ENCODE results near the gene CRCP.
"Not testable (repeated sequence)": the region's sequence is repeated elsewhere in the genome, so short reads cannot be mapped to it uniquely, and the experiment has no call there.

Gene CRCP

DNA sequence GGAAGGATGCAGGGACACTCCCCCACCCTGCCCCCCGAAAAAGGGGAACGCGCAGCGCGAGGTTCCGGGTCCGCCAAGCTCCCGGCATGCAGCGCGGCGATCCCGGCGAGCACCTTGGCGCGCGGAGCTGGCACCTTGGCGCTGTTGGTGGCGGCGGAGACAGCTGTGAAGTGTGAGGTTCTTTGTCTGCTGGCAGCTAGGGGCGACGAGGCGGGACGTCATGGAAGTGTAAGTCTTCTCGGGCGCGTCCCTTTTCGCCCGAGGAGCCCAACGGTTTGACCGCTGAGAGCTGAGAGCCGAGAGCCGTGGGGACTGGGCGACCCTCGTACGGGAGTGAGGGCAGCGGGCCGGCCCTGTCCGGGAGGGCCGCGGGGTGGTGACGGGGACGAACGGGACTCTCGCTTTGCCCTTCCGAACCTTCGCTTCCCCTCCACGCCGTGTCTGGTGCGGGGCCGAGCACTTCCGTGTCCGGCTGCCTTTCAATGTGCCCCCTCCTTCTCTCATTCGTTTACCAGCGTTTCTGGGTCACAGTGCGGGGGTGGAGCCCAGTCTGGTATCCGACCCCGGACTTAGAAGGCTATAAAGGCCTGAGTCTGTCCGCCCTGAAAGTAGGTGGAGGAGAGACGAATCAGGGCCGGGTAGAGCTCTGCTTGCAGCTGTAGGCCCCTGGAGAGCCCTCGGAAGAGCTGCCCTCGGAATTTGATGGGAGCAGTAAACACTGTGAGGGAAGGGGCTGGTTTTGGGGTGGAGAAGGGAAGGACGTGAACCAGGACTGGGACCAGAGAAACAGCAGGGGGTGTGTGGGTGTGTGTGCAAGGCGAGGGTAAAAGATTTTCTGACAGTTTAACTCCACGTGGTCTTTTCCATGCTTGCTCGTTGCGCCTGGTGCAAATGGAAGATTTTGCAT lies at the start of gene CRCP:
Gene CRCP, plus strand, starts transcription at position 105 of the 907 bp plus-strand sequence. Its CDS starts 116 bp downstream, at position 221.
- H3K4me3 ChIP-seq (ENCODE audit: low read length), result peak within 1 kb of the TSS; percentile 89
- TF ChIP-seq, protein P1, sequence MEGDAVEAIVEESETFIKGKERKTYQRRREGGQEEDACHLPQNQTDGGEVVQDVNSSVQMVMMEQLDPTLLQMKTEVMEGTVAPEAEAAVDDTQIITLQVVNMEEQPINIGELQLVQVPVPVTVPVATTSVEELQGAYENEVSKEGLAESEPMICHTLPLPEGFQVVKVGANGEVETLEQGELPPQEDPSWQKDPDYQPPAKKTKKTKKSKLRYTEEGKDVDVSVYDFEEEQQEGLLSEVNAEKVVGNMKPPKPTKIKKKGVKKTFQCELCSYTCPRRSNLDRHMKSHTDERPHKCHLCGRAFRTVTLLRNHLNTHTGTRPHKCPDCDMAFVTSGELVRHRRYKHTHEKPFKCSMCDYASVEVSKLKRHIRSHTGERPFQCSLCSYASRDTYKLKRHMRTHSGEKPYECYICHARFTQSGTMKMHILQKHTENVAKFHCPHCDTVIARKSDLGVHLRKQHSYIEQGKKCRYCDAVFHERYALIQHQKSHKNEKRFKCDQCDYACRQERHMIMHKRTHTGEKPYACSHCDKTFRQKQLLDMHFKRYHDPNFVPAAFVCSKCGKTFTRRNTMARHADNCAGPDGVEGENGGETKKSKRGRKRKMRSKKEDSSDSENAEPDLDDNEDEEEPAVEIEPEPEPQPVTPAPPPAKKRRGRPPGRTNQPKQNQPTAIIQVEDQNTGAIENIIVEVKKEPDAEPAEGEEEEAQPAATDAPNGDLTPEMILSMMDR (conservative IDR thresholded peaks at IDR 0.05; ENCODE audit: low read length), result peak; percentile 64
- DNase-seq (ENCODE audit: low read depth), result peak; percentile 69

DNA sequence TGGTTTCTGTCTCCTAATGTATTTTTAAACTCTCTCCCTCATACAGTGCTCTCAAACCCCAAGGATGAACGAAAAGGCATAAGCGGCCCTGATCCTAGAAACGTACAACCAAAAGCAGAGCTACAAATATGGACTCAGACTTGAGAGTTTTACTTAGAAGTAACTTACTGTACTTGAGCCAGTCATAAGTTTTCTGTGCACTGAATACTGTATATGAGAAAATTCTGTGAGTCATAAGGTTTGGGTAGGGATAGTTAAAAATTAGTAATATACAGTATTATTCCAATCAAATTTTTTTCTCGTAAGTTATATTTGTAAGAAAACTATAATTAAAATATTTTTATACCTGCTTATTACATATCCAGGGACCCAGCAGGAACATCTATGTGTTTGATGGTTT lies 44.9 kb upstream of the CRCP start:
- TF ChIP-seq, protein P1 (conservative IDR thresholded peaks at IDR 0.05; ENCODE audit: low read length), result no peak
- DNase-seq (ENCODE audit: low read depth), result no peak

DNA sequence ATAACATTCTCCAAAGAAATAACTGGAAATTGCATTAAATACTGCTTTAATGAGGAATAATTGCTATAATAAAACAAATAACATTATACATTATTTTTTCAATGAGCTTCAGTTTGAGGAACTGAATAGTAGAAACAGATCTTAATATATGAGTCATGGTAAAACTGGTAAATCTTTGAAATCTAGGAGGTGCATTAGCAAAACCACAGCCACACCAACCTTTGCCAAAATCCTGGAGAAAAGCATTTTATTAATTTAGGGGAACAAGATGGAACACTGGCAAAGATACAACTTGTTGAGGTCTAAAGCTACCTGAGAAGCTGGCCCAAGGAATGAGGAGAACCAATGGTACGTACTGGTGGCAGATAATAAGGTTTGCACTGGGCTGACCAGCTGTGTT lies 44.4 kb upstream of the CRCP start:
- H3K4me3 ChIP-seq (ENCODE audit: low read length), result no peak overlapping the region
- DNase-seq (ENCODE audit: low read depth), result peak; percentile 20
- TF ChIP-seq, protein P1 (conservative IDR thresholded peaks at IDR 0.05; ENCODE audit: low read length), result no peak

More for the DNA sequence above, 44.9 kb upstream of the CRCP start:
- no peak overlapping the region for H3K4me3 ChIP-seq (ENCODE audit: low read length)

DNA sequence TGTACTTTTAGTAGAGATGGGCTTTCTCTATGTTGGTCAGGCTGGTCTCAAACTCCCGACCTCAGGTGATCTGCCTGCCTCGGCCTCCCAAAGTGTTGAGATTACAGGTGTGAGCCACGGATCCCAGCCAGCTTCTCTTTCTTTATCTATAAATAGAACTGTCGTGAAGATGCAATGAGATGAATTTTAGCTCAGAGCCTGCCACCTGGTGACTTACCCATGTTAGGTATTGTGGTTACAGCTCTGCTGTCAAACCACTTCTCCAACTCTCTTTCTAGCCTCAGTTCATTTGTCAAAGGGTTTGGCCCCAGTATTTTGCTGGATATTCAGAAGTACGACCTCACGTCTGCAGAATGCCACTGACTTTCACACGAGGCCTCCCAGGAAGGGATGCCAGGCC lies 42.4 kb upstream of the CRCP start:
- not testable (repeated sequence) for DNase-seq (ENCODE audit: low read depth); H3K4me3 ChIP-seq (ENCODE audit: low read length)

DNA sequence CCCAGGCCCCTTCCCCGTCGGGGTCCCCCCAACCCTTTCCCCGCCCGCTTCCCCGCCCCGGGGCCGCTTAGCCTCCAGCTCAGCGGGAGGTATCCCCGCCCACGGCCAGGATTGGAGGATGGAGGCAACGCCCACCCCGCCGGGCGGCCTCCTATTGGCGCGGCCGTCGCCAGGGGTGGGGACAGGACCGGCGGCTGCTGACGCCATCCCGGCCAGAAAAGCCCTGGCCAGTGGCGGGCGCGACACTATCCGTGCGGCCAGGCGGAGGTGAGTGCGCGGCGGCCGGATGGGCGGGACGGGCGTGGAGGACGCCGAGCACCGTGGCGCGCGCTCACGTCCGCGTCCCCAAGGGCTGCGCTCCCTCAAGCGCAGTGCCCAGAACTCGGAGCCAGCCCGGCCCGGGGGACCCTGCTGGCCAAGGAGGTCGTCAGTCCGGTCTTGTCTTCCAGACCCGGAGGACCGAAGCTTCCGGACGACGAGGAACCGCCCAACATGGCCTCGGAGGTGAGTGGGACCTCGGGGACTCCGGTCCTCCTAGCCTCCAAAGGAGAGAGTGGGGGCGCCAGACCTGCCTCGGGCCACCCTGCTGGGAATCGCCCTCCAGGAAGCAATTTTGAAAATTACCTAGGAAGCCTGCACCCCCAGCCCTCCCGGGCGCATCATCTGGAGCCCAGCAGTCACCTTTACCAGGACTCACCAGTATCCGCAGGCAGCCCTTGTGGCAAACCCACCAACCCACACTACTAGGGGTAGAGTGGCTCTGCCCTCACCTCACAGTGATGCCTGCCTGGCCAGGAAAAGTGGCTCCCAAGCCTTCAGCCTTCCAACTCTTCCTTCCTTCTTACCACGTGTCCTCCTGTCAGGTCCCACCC lies 38.8 kb upstream of the CRCP start, which contains the start of gene ASL:
Gene ASL, plus strand, starts transcription at position 230 of the 872 bp plus-strand sequence. Its CDS starts 263 bp downstream, at position 493.
- TF ChIP-seq, protein P1 (conservative IDR thresholded peaks at IDR 0.05; ENCODE audit: low read length), result no peak
- DNase-seq (ENCODE audit: low read depth), result peak; percentile 86
- peak within 1 kb of the TSS; percentile 88 for H3K4me3 ChIP-seq (ENCODE audit: low read length)

DNA sequence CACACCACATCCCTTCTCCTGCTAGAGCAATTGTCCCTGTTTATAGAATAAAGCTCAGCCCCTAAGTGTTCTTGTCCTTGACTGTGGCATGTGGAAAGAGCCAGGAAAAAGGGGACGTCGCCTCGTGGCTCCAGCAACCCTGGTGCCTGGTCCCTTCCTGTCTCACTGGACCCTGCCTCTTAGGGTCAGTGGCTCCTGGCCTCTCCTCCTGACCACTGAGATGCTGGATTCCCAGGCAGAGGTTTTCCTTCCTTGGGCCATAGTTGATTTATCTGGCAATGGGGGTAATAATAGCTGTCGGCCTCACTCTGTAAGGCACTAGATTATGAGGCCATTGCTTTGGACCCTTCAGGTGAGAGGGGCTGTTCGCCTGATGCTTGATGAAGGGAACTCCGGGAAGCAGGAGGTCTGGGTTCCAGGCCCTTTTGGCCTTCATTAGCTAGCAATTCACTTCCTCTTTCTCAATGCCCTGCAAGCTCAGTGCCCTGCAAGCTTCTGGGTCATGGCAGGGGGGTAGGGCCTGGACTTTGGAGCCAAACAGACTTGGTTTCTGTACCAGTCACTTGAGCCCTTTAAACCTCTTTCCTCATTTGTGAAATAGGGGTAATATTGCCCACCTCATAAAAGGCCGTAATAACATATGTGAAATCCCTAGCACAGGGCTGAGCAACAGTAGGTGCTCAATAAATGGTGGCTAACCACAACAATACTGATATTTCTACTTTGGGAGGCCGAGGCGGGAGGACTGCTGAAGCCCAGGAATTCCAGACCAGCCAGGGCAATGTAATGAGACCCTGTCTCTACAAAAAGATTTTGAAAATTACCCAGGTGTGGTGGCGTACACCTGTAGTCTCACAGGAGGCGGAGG lies 38.0 kb upstream of the CRCP start:
- no peak for DNase-seq (ENCODE audit: low read depth)
- H3K4me3 ChIP-seq (ENCODE audit: low read length), result peak overlapping the region; percentile 88
- TF ChIP-seq, protein P1 (conservative IDR thresholded peaks at IDR 0.05; ENCODE audit: low read length), result no peak
